K562 (cell line): ENCODE measurements around the gene NSDHL. TPM values are rescaled to one million over a fixed set of nuclear protein-coding genes. Genes with fewer than 3 reads are reported as not detected.

Experiments used
- CBX8 ChIP-seq: fragments of 200-600 bp; sonication (generic); IDR thresholded peaks from 2 replicates; pipeline ENCODE4 v1.6.1; 2012; ENCODE audit warnings: borderline replicate concordance, mixed run types, low read depth, mild to moderate bottlenecking, moderate library complexity, mixed read lengths, low read length, control low read depth, inconsistent platforms; ENCODE audit not compliant: poor library complexity, severe bottlenecking; ENCODE audit errors: extremely low read depth
- DACH1 ChIP-seq: fragments of 450-650 bp; IDR thresholded peaks from 2 replicates; pipeline ENCODE4 v1.6.1; 2018; ENCODE audit not compliant: partially characterized antibody
- GTF2B ChIP-seq: IDR thresholded peaks from 2 replicates; pipeline ENCODE4 v1.6.1; 2011; ENCODE audit not compliant: insufficient read length; ENCODE audit errors: extremely low read depth
- KAT2B ChIP-seq: IDR thresholded peaks from one replicate; pipeline ENCODE4 v1.6.1; 2012; ENCODE audit warnings: low read depth, mild to moderate bottlenecking, control low read depth, inconsistent platforms, low read length, moderate library complexity
- KDM1A ChIP-seq, 2 experiments: fragments of 450-650 bp; IDR thresholded peaks; 2 replicates each; pipeline ENCODE4 v1.6.1; 2016; ENCODE audit warnings: mild to moderate bottlenecking in 2 of 2
- KLF6 ChIP-seq: fragments of 250-450 bp; sonication (Bioruptor Pico); IDR thresholded peaks from 2 replicates; pipeline ENCODE4 v1.4.0; 2020; ENCODE audit warnings: mild to moderate bottlenecking, moderate library complexity, borderline replicate concordance
- LARP7 ChIP-seq: fragments of 450-650 bp; IDR thresholded peaks from 2 replicates; pipeline ENCODE4 v1.6.1; 2016
- NFYB ChIP-seq: IDR thresholded peaks from 2 replicates; pipeline ENCODE4 v1.6.1; 2011; ENCODE audit warnings: mild to moderate bottlenecking, moderate library complexity; ENCODE audit not compliant: insufficient read length; ENCODE audit errors: extremely low read depth
- PCBP2 ChIP-seq: fragments of 200-400 bp; formaldehyde crosslinking; IDR thresholded peaks from 2 replicates; pipeline ENCODE4 v1.6.1; 2018; ENCODE audit warnings: low read length, low read depth, mild to moderate bottlenecking, moderate library complexity; ENCODE audit not compliant: poor library complexity, severe bottlenecking
- RBFOX2 ChIP-seq: fragments of 200-400 bp; formaldehyde crosslinking; IDR thresholded peaks from 2 replicates; pipeline ENCODE4 v1.6.1; 2017; ENCODE audit warnings: low read depth, mild to moderate bottlenecking, low read length, moderate library complexity
- RNF219 ChIP-seq: fragments of 250-450 bp; sonication (Bioruptor Pico); IDR thresholded peaks from 2 replicates; pipeline ENCODE4 v1.5.0; 2022; ENCODE audit warnings: mild to moderate bottlenecking
- SMARCA5 ChIP-seq: fragments of 450-650 bp; IDR thresholded peaks from 2 replicates; pipeline ENCODE4 v1.6.1; 2016
- SREBF1 ChIP-seq: fragments of 150-350 bp; IDR thresholded peaks from 2 replicates; pipeline ENCODE4 v1.6.1; 2014; ENCODE audit warnings: antibody characterized with exemption, low read depth, low read length, borderline replicate concordance
- TEAD4 ChIP-seq, 2 experiments: sonication (generic) in 1 of 2; formaldehyde crosslinking in 1 of 2; IDR thresholded peaks; 2 replicates each; pipeline versions ENCODE4 v1.6.1 to v1.8.0; 2012 to 2022; ENCODE audit warnings: borderline replicate concordance in 1 of 2, inconsistent platforms in 1 of 2, low read length in 1 of 2, mild to moderate bottlenecking in 1 of 2, missing genetic modification reagents in 1 of 2
- VEZF1 ChIP-seq: fragments of 200-800 bp; sonication (Bioruptor generic); IDR thresholded peaks from 2 replicates; pipeline ENCODE4 v1.6.1; 2017; ENCODE audit warnings: missing genetic modification characterization, missing compliant biosample characterization
- ZBTB11 ChIP-seq, 3 experiments: fragments of 200-800 bp in 1 of 3; fragments of 250-450 bp in 1 of 3; fragments of 450-650 bp in 1 of 3; sonication (Bioruptor Pico) in 1 of 3; sonication (Bioruptor generic) in 1 of 3; formaldehyde crosslinking in 1 of 3; IDR thresholded peaks; 2 replicates each; pipeline versions ENCODE4 v1.6.1 to v1.8.0; 2016 to 2022; ENCODE audit warnings: mild to moderate bottlenecking in 2 of 3, missing genetic modification characterization in 2 of 3, missing compliant biosample characterization in 1 of 3, moderate library complexity in 1 of 3
- ZFP36 ChIP-seq: fragments of 150-350 bp; IDR thresholded peaks from 2 replicates; pipeline ENCODE4 v1.6.1; 2018; ENCODE audit warnings: low read length, low read depth; ENCODE audit not compliant: partially characterized antibody
- ZNF212 ChIP-seq: fragments of 450-650 bp; formaldehyde crosslinking; IDR thresholded peaks from 2 replicates; pipeline ENCODE4 v1.4.0; 2020; ENCODE audit warnings: mild to moderate bottlenecking
- ZNF445 ChIP-seq: fragments of 250-450 bp; sonication (Bioruptor Pico); IDR thresholded peaks from 2 replicates; pipeline ENCODE4 v1.4.0; 2020; ENCODE audit warnings: low read depth, mild to moderate bottlenecking, moderate library complexity
- ZNF766 ChIP-seq: fragments of 200-800 bp; sonication (Bioruptor generic); conservative IDR thresholded peaks from 2 replicates; pipeline ENCODE4 v1.6.1; 2016; ENCODE audit warnings: missing genetic modification characterization, missing compliant biosample characterization
- ZNF785 ChIP-seq: fragments of 250-450 bp; sonication (Bioruptor Pico); IDR thresholded peaks from 2 replicates; pipeline ENCODE4 v1.4.0; 2020; ENCODE audit warnings: mild to moderate bottlenecking
- polyA plus RNA-seq, 8 experiments: library from polyadenylated mRNA; depleted of rRNA in 4 of 8; stranded (reverse) in 5 of 8; unstranded in 3 of 8; fragments of >200 nt; fragmentation: Nextera tagmentation in 2 of 8; fragmentation: Illumina TruSeq in 1 of 8; extraction: Ambion mirVana in 2 of 8; extraction: Trizol in 1 of 8; gene quantifications; 2 replicates each; pipeline versions ENCODE4 v1.2.1 to v1.2.3, GENCODE V29; 2011 to 2014; ENCODE audit warnings: inconsistent platforms in 1 of 8, missing spikeins in 1 of 8
- total RNA-seq, 7 experiments: library from RNA; depleted of rRNA in 6 of 7; stranded (reverse); fragments of >200 nt in 6 of 7; fragmentation: Illumina TruSeq in 2 of 7; extraction: Trizol in 2 of 7; gene quantifications; 2 replicates each; pipeline versions ENCODE4 v1.2.1 to v1.2.3, GENCODE V29; 2011 to 2021; ENCODE audit warnings: low replicate concordance in 1 of 7

Gene NSDHL
- total and polyA plus RNA-seq, 9 of the 15 experiments (the other 6 are each of a cell fraction or from before 2014, with no cell fraction given), result 22.5 to 63.4 (median 40.8) TPM

GRCh38 chrX:152843852-152844251, 13.0 kb downstream of the NSDHL start (continued):
- no peak for TF ChIP-seq GTF2B
- no peak for TF ChIP-seq ZNF766
- no peak for TF ChIP-seq SMARCA5
- TF ChIP-seq ZNF445 (CRISPR knock-in tag), result no peak
- TF ChIP-seq CBX8, result no peak
- peak; percentile 27 for TF ChIP-seq ZFP36
- TF ChIP-seq RNF219 (CRISPR knock-in tag), result no peak
- TF ChIP-seq ZNF212 (CRISPR knock-in tag), result no peak
- no peak for TF ChIP-seq NFYB
- TF ChIP-seq DACH1, result peak; percentile 24
- no peak for TF ChIP-seq LARP7
- no peak for TF ChIP-seq PCBP2
- peak; percentile 56 to 59 for TF ChIP-seq KDM1A (IDR thresholded peaks at IDR 0.05)
- TF ChIP-seq KLF6 (CRISPR knock-in tag), result no peak
- TF ChIP-seq RBFOX2, result no peak
- peak; percentile 70 for TF ChIP-seq TEAD4 (IDR thresholded peaks at IDR 0.05; ENCODE audit: low read length)
- TF ChIP-seq TEAD4 (CRISPR knock-in tag; IDR thresholded peaks at IDR 0.05; ENCODE audit: borderline replicate concordance), result no peak
- no peak for TF ChIP-seq KAT2B
- TF ChIP-seq SREBF1, result no peak
- no peak for TF ChIP-seq ZNF785 (CRISPR knock-in tag)
- peak in 1 of 3 experiments; percentile 55; a peak in 2 of 6 replicates for TF ChIP-seq ZBTB11 (CRISPR knock-in tag; IDR thresholded peaks at IDR 0.05)
- TF ChIP-seq VEZF1, result peak; percentile 45
